ENCODE measurements around the gene RGS14.
"Not testable (repeated sequence)": the region's sequence is repeated elsewhere in the genome, so short reads cannot be mapped to it uniquely, and the experiment has no call there.

DNA sequence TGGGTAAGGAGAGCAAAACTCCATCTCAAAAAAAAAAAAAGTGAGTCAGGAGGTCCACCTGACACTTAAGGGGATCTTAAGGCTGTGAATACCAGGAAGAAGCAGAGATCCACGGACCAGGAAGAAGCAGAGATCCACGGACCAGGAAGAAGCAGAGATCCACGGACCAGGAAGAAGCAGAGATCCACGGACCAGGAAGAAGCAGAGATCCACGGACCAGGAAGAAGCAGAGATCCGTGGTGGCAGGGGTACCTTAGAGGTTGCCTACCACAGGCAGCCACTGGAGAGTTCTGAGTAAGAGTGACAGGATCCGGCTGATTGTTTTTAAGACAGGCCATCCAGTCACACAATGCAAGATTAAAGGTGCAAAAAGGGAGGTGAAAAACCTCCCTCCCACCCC, 62.7 kb downstream of the RGS14 start:
- TF ChIP-seq, protein P1, sequence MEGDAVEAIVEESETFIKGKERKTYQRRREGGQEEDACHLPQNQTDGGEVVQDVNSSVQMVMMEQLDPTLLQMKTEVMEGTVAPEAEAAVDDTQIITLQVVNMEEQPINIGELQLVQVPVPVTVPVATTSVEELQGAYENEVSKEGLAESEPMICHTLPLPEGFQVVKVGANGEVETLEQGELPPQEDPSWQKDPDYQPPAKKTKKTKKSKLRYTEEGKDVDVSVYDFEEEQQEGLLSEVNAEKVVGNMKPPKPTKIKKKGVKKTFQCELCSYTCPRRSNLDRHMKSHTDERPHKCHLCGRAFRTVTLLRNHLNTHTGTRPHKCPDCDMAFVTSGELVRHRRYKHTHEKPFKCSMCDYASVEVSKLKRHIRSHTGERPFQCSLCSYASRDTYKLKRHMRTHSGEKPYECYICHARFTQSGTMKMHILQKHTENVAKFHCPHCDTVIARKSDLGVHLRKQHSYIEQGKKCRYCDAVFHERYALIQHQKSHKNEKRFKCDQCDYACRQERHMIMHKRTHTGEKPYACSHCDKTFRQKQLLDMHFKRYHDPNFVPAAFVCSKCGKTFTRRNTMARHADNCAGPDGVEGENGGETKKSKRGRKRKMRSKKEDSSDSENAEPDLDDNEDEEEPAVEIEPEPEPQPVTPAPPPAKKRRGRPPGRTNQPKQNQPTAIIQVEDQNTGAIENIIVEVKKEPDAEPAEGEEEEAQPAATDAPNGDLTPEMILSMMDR (conservative IDR thresholded peaks at IDR 0.05): not testable (repeated sequence)
- TF ChIP-seq EZH2 (IDR thresholded peaks at IDR 0.05; ENCODE audit: low read depth): not testable (repeated sequence)

Data from PC-9 (cell line).